Dedifferentiated amniotic fluid mesenchymal stem cell (primary cell): ENCODE results near the gene ZSWIM7.

Experiments
- DNase-seq: peaks from one replicate; pipeline ENCODE4 v3.0.0-alpha.2; 2016; ENCODE audit errors: extremely low spot score

Gene ZSWIM7

DNA sequence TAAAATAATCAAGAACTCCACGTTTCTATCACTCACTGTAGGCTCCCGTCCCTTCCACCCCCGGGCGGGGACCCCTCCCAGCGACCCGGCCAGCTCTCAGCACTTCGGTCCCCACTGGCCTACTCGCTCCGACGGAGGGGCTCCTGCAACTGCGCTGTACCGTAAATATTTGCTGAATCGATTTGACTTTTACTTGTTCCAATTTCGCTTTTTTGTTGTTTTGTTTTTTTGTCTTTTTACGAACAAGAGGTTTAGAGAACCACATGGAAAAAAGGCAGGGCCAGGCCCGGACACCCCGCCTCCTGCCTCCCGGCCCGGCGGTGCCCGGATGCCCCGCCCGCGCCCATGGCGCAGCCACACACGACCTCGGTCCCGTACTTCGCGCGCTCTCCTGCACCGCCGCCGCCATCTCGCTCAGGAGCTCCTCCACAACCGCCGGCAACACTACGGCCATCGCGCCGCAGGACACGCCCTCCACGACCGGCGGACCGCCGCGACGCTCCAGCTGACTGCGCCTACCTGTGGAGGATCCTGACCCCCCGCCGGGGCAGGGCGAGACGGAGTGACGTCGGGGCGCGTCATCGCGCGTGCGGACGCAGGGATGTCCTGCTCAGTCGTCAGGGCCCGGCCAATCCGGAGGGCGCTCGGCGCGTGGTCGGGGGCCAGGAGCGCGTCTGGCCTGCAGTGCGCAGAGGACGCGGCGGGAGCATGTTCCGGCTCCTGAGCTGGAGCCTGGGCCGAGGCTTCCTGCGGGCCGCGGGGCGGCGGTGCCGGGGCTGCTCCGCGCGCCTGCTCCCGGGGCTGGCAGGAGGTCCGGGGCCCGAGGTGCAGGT, at the start of gene ZSWIM7, which contains the start of gene TTC19:
Gene ZSWIM7 (minus strand): TSS at position 564 of the 833 bp plus-strand sequence. CDS start 110 bp downstream, at position 454.
Gene TTC19 (plus strand): TSS at position 684 of the 833 bp plus-strand sequence. CDS start 25 bp downstream, at position 709.
- peak; percentile 75 for DNase-seq

DNA sequence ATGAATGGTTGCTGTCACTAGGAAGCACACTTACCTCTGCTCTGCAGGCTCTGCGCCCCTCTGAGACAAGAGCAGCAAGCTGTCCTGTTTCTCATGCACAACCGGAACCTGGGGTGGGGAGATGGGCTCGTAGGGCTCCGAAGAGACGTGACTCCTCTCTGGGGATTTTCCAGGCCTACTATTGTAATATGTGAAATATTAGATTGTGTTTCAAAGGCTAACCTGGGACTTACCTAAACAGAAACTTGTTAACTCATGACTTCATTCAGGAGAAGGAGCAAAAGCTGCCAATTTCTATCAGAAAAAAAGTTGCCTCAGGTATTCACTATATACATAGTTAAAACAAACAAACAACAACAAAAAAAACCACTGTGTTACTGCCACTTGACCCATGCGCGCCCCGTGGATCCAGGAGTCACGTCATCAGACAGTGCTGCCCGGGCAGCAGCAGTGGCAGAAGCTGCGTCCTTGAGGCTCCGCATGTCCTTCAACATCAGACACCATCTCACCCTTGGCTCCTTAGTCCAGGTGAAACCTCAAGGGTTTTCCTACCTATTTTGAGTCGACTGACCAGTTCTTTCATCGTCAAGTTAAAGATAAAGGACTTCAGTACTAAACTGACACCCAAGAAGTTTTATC, 49.4 kb upstream of the ZSWIM7 start:
- no peak for DNase-seq

DNA sequence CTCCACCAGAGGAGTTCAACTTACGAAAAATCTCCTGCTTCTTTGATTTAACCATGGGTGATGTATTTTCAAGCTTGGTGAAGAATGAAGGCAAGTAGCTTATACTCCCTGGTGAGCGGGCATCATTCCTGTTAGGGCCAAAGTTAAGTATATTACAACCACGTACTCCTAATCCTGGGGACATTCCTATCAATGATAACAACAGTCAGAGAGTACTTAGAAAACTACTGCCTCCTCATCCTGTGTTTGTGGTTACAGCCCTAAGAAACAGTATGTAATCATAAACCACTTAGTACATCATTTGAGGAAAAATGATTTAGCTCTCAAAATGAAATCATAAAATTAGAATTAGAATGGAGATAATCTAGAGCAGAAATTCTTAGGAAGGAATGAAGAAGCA, 47.5 kb upstream of the ZSWIM7 start:
- DNase-seq: no peak

- no peak for DNase-seq
These were observed 45.0 kb upstream of the ZSWIM7 start for GRCh38 chr17:16044487-16044886.

- peak; percentile 48 for DNase-seq
These were observed 41.3 kb upstream of the ZSWIM7 start for GRCh38 chr17:16040710-16041251.

DNA sequence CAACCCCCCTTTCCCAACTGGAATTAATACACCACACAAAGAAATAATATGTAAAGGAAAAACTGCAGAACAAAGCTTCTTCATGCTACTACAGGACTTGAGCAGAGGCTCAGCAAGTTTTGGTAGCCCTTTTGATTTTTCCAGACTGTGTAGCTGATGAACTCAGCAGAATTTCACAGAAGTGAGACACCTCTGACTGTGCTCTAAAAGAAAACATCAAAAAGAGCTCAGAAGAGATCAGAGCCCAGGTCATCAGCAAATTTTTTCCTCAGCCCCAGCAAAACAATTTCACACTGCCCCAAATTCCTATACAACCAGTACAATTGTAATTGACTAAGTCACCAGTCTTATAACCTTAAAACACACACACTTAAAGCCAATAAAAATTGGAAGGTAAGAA, 38.1 kb upstream of the ZSWIM7 start:
- no peak for DNase-seq

DNA sequence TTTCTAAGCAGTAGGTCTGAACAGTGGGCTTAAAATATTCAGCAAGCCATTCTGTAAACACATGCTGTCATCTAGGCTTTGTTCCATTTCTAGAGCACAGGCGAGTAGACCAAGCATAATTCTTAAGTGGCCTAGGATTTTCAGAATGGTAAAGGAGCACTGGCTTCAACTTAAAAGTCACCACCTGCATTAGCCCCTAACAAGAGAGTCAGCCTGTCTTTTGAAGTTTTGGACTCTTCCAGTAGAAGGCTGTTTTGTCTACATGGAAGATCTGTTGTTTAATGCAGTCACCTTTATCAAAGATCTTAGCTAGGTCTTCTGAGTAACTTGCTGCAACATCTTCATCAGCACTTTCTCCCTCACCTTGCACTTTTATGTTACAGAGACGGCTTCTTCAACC, 36.8 kb upstream of the ZSWIM7 start:
- no peak for DNase-seq

- no peak for DNase-seq
These were observed 34.3 kb upstream of the ZSWIM7 start for GRCh38 chr17:16033729-16034349.

DNA sequence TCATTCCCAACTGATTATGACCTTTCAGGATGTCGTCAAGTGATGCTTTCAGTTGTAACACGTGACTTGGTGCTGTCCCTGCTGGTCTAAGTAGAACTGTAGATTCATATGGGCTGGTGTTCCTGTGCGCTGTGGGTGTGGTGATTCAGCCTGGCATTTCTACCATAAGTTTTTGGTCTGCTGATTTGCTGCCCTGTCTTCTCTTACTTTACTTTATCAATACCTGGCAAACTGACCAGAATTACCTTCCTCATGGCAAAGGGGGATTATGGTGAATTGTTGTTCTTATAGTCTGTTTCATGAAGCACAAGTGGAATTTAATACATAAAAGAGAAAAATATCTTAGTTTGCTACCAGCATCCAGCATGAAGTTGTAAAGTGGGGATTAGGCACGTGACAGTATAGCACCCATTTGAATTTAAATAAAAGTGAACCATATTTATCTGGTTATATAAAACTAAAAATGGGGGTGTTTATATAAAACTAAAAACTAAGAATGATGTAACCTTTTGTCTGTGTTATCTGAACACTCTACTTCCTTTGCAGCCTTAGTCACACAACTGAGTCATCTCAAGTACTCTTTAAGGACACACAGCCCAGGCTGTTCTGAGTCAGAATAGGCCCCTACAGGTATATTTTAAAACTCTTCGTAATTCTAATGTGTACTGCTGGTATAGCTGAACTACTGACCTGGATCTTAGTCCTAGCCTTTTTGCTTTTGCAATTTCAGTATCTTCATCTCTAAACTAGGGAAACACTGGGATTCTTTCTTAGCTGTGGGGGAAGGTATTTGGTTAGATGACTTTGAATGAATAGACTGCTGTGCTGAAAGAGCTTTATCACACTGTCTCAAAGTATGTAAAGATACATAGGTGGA, 28.4 kb upstream of the ZSWIM7 start:
- DNase-seq: peak; percentile 89

DNA sequence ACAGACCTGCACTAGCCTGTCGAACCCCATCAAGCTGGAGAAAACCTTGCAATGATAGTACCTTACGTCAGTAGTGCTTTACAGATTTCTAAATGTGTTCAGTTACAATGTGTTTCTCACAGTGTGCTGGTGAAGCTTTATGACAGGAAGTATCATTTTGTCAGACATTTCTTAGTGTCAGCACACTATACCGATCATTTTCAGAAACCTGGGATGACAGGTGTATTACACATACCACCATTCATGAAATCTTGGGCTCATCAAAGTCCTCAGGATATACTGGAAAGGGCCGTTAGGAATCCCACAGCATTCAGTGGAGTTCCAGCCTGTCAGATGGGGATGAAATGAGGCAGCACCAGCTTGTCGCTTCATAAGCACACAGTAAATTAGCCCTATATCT, 27.4 kb upstream of the ZSWIM7 start:
- DNase-seq: no peak

- no peak for DNase-seq
These were observed 25.7 kb upstream of the ZSWIM7 start for GRCh38 chr17:16025202-16025601.

DNA sequence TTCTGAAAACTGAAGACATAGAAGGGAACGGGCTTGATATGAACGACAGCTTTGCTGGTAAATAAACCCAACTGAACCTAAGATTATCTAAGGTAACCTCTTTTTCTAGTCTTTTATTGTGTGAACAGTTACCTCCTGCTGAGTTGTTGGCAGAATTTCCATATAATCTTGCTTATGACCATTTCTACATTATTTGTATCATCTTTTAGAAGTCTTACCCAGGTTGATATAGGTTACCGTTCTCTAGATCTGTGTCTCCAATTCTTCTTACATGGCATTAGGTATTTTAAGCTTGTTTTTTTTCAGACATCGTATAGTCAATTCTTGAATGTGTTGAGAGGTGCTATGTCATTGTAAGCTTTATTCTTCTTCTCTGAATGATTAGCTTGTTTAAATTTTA, 24.4 kb upstream of the ZSWIM7 start:
- DNase-seq: no peak

DNA sequence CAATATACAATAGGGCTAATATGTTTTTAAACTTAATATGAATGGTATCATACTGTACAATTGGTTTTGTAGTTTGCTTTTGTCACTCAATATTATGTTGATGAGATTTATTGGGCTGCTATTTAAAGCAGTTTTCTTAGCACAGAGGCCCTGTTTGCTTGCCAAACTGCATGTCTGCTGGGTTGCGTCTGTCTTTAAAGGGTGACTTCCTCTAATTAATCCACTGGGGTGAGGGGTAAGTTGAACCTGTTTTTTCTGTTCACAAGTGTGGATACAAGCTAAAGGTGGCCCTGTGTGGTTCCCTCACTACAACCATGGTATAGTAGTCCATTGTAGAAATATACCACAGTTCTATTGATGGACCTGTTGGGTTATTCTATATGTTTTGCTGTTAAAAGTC, 19.8 kb upstream of the ZSWIM7 start:
- no peak for DNase-seq

- DNase-seq: peak; percentile 57
These were observed 14.5 kb upstream of the ZSWIM7 start for GRCh38 chr17:16013943-16014407.

DNA sequence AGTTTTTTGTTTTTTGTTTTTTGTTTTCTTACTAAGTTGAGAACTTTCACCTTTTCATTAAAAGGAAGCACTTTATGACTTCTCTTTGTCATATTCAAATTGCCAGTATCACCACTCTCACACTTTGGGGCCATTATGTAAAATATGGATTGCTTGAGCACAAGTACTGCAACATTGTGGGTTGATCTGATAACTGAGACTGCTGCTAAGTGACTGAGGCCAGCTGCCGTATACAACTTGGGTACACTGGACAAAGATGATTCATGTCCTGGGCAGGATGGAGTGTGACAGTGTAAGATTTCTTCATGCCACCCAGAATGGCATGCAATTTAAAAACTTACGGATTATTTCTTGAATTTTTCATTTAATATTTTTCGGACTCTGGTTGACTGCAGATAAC, 7.9 kb upstream of the ZSWIM7 start:
- DNase-seq: no peak

DNA sequence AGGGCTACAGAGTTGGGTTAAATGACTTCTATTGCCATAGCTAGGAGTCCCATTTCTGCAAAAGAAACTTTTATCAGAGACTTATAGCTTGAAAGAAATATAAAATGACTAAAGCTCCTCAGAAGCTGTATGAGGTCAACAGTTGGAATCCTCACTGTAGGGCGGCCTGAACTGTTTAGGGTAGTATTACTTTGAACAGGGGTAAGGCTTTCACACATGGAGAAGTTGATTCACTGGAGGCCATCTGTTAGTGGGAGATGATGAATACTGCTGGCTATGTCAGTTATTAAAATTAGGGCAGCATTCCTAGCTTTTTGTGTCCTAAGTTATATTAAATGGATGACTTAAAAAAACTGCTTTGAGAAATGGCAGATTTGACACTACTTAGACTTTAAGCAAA, 6.1 kb upstream of the ZSWIM7 start:
- no peak for DNase-seq

GRCh38 chr17:16003841-16004240, 4.3 kb upstream of the ZSWIM7 start:
- no peak for DNase-seq

- no peak for DNase-seq
These were observed 3.3 kb upstream of the ZSWIM7 start for GRCh38 chr17:16002708-16003260.

GRCh38 chr17:16001226-16001897, 1.9 kb upstream of the ZSWIM7 start:
- DNase-seq: no peak
